ENCODE data around the gene MACF1.
A peak's percentile ranks its signal among the peaks of the same experiment; 100 is the strongest.

The MACF1 gene

GRCh38 chr1:39305555-39305954, 101.1 kb downstream of the MACF1 start:
- CTCF ChIA-PET = no interaction called here
- TF ChIP-seq LEF1 (IDR thresholded peaks at IDR 0.05; ENCODE audit: borderline replicate concordance) (no peak), FOXM1 (IDR thresholded peaks at IDR 0.05; ENCODE audit: borderline replicate concordance) (no peak), NFRKB (IDR thresholded peaks at IDR 0.05) (no peak), BHLHE40 (IDR thresholded peaks at IDR 0.05; ENCODE audit: borderline replicate concordance) (no peak), ZNF384 (IDR thresholded peaks at IDR 0.05) (no peak), HDGF (IDR thresholded peaks at IDR 0.05; ENCODE audit: borderline replicate concordance) (no peak), FOXA1 (IDR thresholded peaks at IDR 0.05) (no peak), PKNOX1 (IDR thresholded peaks at IDR 0.05) (no peak), ELF4 (IDR thresholded peaks at IDR 0.05) (no peak), FOXK2 (IDR thresholded peaks at IDR 0.05) (no peak), L3MBTL2 (conservative IDR thresholded peaks at IDR 0.05) (no peak)
- POLR2A ChIA-PET = no interaction called here
- DNase-seq (ENCODE audit: extremely low spot score) = no peak

- ChIA-PET CTCF (interaction anchor here (1.1 kb wide), 1 partner anchor 126 kb away, joined by 3 read pairs; no protein-coding TSS in a partner anchor), POLR2A (no interaction called here)
- TF ChIP-seq ZNF384 (IDR thresholded peaks at IDR 0.05) = no peak
- no peak for TF ChIP-seq HDGF (IDR thresholded peaks at IDR 0.05; ENCODE audit: borderline replicate concordance)
- no peak for TF ChIP-seq NFRKB (IDR thresholded peaks at IDR 0.05)
- no peak for TF ChIP-seq FOXK2 (IDR thresholded peaks at IDR 0.05)
- TF ChIP-seq PKNOX1 (IDR thresholded peaks at IDR 0.05) = no peak
- no peak for TF ChIP-seq CTBP1 (IDR thresholded peaks at IDR 0.05; ENCODE audit: borderline replicate concordance)
- no peak for TF ChIP-seq ELF4 (IDR thresholded peaks at IDR 0.05)
- TF ChIP-seq TARDBP (IDR thresholded peaks at IDR 0.05) = no peak
- no peak for TF ChIP-seq SUZ12 (IDR thresholded peaks at IDR 0.05)
- TF ChIP-seq BHLHE40 (IDR thresholded peaks at IDR 0.05; ENCODE audit: borderline replicate concordance) = no peak
- TF ChIP-seq FOXA1 (IDR thresholded peaks at IDR 0.05) = no peak
- TF ChIP-seq SP1 (IDR thresholded peaks at IDR 0.05) = no peak
- no peak for TF ChIP-seq FOXM1 (IDR thresholded peaks at IDR 0.05; ENCODE audit: borderline replicate concordance)
- no peak for TF ChIP-seq LEF1 (IDR thresholded peaks at IDR 0.05; ENCODE audit: borderline replicate concordance)
- no peak for TF ChIP-seq L3MBTL2 (conservative IDR thresholded peaks at IDR 0.05)
- no peak for TF ChIP-seq ARNT (IDR thresholded peaks at IDR 0.05)
- no peak for DNase-seq (ENCODE audit: extremely low spot score)
Measured at GRCh38 chr1:39310015-39310414, 105.5 kb downstream of the MACF1 start.

- DNase-seq (ENCODE audit: extremely low spot score) = no peak
- TF ChIP-seq PKNOX1 (IDR thresholded peaks at IDR 0.05) (no peak), ELF4 (IDR thresholded peaks at IDR 0.05) (no peak), L3MBTL2 (conservative IDR thresholded peaks at IDR 0.05) (no peak), CTBP1 (IDR thresholded peaks at IDR 0.05; ENCODE audit: borderline replicate concordance) (no peak), LEF1 (IDR thresholded peaks at IDR 0.05; ENCODE audit: borderline replicate concordance) (no peak), NFRKB (IDR thresholded peaks at IDR 0.05) (no peak), ARNT (IDR thresholded peaks at IDR 0.05) (no peak), HDGF (IDR thresholded peaks at IDR 0.05; ENCODE audit: borderline replicate concordance) (no peak)
- ChIA-PET CTCF (no interaction called here), POLR2A (no interaction called here)
Measured at GRCh38 chr1:39310691-39311090, 106.2 kb downstream of the MACF1 start.

- TF ChIP-seq SUZ12 (IDR thresholded peaks at IDR 0.05) = no peak
- TF ChIP-seq ARNT (IDR thresholded peaks at IDR 0.05) = no peak
- POLR2A ChIA-PET = no interaction called here
- CTCF ChIA-PET = no interaction called here
- no peak for DNase-seq (ENCODE audit: extremely low spot score)
Measured at GRCh38 chr1:39317111-39317510, 112.6 kb downstream of the MACF1 start.

GRCh38 chr1:39317910-39318633, 113.6 kb downstream of the MACF1 start:
- no peak for DNase-seq (ENCODE audit: extremely low spot score)
- ChIA-PET CTCF (no interaction called here), POLR2A (no interaction called here)
- TF ChIP-seq LEF1 (IDR thresholded peaks at IDR 0.05; ENCODE audit: borderline replicate concordance) (no peak), PKNOX1 (IDR thresholded peaks at IDR 0.05) (peak; percentile 46)

GRCh38 chr1:39321979-39322378, 117.5 kb downstream of the MACF1 start:
- ChIA-PET CTCF (no interaction called here), POLR2A (interaction anchor here (1.0 kb wide), 1 partner anchor 9 kb away, joined by 3 read pairs; no protein-coding TSS in a partner anchor)
- no peak for DNase-seq (ENCODE audit: extremely low spot score)
- TF ChIP-seq HDGF (IDR thresholded peaks at IDR 0.05; ENCODE audit: borderline replicate concordance) = no peak
- TF ChIP-seq L3MBTL2 (conservative IDR thresholded peaks at IDR 0.05) = no peak
- no peak for TF ChIP-seq SUZ12 (IDR thresholded peaks at IDR 0.05)
- no peak for TF ChIP-seq FOXA1 (IDR thresholded peaks at IDR 0.05)
- no peak for TF ChIP-seq NFRKB (IDR thresholded peaks at IDR 0.05)
- no peak for TF ChIP-seq FOXK2 (IDR thresholded peaks at IDR 0.05)
- no peak for TF ChIP-seq ZNF384 (IDR thresholded peaks at IDR 0.05)
- TF ChIP-seq SP1 (IDR thresholded peaks at IDR 0.05) = no peak
- no peak for TF ChIP-seq ELF4 (IDR thresholded peaks at IDR 0.05)
- TF ChIP-seq CTBP1 (IDR thresholded peaks at IDR 0.05; ENCODE audit: borderline replicate concordance) = no peak
- no peak for TF ChIP-seq FOXM1 (IDR thresholded peaks at IDR 0.05; ENCODE audit: borderline replicate concordance)
- TF ChIP-seq PKNOX1 (IDR thresholded peaks at IDR 0.05) = no peak
- no peak for TF ChIP-seq LEF1 (IDR thresholded peaks at IDR 0.05; ENCODE audit: borderline replicate concordance)

Measured in HEK293T (cell line).